H1 (cell line): ENCODE data around the gene LY6G6C. TPM values are rescaled to one million over a fixed set of nuclear protein-coding genes. Genes with fewer than 3 reads are reported as not detected.

ENCODE experiments used
- CTCF ChIA-PET: fragments of 300-600 bp; sonication (Branson Sonifier 250); formaldehyde crosslinking; loops from one replicate; lab custom pipeline; 2021; ENCODE audit not compliant: partially characterized antibody; lab: Charles Lee
- POLR2A ChIA-PET: fragments of 300-600 bp; sonication (Branson Sonifier 250); formaldehyde crosslinking; loops from one replicate; lab custom pipeline; 2021; ENCODE audit warnings: inconsistent platforms; ENCODE audit not compliant: partially characterized antibody; lab: Charles Lee
- DNase-seq, 2 experiments: peaks; one replicate each; pipeline versions ENCODE4 v3.0.0 to v3.0.0-alpha.2; 2010 to 2022; ENCODE audit warnings: low spot score in 2 of 2, low read depth in 1 of 2, mixed read lengths in 1 of 2
- FAIRE-seq: peaks from 2 replicates; lab custom pipeline; 2011; peaks lifted over from hg19 to GRCh38; lab: Jason Lieb, UNC
- H2AFZ ChIP-seq: 2 replicates; pipeline ENCODE4 v1.8.1; 2012; ENCODE audit warnings: low read length, inconsistent platforms
- H2AK5ac ChIP-seq: 2 replicates; pipeline ENCODE4 v1.6.1; 2013; ENCODE audit warnings: low read depth, low read length
- H2BK120ac ChIP-seq: replicated peaks from 2 replicates; pipeline ENCODE3; 2013; ENCODE audit warnings: low read depth, low read length, inconsistent platforms
- H2BK12ac ChIP-seq: 2 replicates; pipeline ENCODE4 v1.6.1; 2013; ENCODE audit warnings: low read depth, low read length
- H2BK15ac ChIP-seq: 2 replicates; pipeline ENCODE4 v1.6.1; 2013; ENCODE audit warnings: low read length
- H2BK20ac ChIP-seq: 2 replicates; pipeline ENCODE4 v1.6.1; 2013; ENCODE audit warnings: low read length
- H2BK5ac ChIP-seq: 2 replicates; pipeline ENCODE4 v1.6.1; 2013; ENCODE audit warnings: low read depth, low read length
- H3K14ac ChIP-seq: 2 replicates; pipeline ENCODE4 v1.6.1; 2013; ENCODE audit warnings: inconsistent platforms; ENCODE audit not compliant: insufficient read length
- H3K18ac ChIP-seq: 2 replicates; pipeline ENCODE4 v1.6.1; 2013; ENCODE audit warnings: low read length; ENCODE audit errors: extremely low read depth
- H3K23ac ChIP-seq: 2 replicates; pipeline ENCODE4 v1.6.1; 2013; ENCODE audit warnings: inconsistent platforms; ENCODE audit not compliant: insufficient read length
- H3K23me2 ChIP-seq: 2 replicates; pipeline ENCODE4 v1.6.1; 2013; ENCODE audit warnings: low read depth, low read length
- H3K27ac ChIP-seq: 2 replicates; pipeline ENCODE4 v1.6.1; 2011; ENCODE audit warnings: low read depth, low read length, inconsistent platforms
- H3K27me3 ChIP-seq, 4 experiments: replicated peaks in 1 of 4; 1 replicate in 1 of 4; 2 replicates in 3 of 4; pipeline versions ENCODE4 v1.6.1 to v1.8.1; 2011 to 2013; ENCODE audit warnings: low read length in 3 of 4, mild to moderate bottlenecking in 3 of 4, inconsistent platforms in 2 of 4, mixed read lengths in 2 of 4, moderate library complexity in 1 of 4; ENCODE audit not compliant: control insufficient read depth in 3 of 4, insufficient read depth in 3 of 4; ENCODE audit errors: extremely low read depth in 1 of 4
- H3K36me3 ChIP-seq, 4 experiments: 2 replicates each; pipeline versions ENCODE4 v1.6.1 to v1.8.1; 2011 to 2013; ENCODE audit warnings: mild to moderate bottlenecking in 4 of 4, low read length in 3 of 4, moderate library complexity in 2 of 4, control low read depth in 1 of 4, inconsistent platforms in 1 of 4; ENCODE audit not compliant: insufficient read depth in 4 of 4, control insufficient read depth in 2 of 4
- H3K4ac ChIP-seq: replicated peaks from 2 replicates; pipeline ENCODE3; 2013; ENCODE audit warnings: low read length, low read depth, mixed read lengths, inconsistent platforms; ENCODE audit not compliant: insufficient read length
- H3K4me1 ChIP-seq, 4 experiments: replicated peaks in 1 of 4; 1 replicate in 1 of 4; 2 replicates in 3 of 4; pipeline versions ENCODE4 v1.6.1 to v1.8.1; 2011 to 2013; ENCODE audit warnings: low read length in 3 of 4, inconsistent platforms in 2 of 4, mixed read lengths in 1 of 4; ENCODE audit not compliant: insufficient read depth in 4 of 4, control insufficient read depth in 3 of 4
- H3K4me2 ChIP-seq, 2 experiments: 2 replicates each; pipeline versions ENCODE4 v1.6.1 to v1.8.1; 2011 to 2013; ENCODE audit warnings: low read depth in 2 of 2, low read length in 2 of 2, control low read depth in 1 of 2, inconsistent platforms in 1 of 2, mild to moderate bottlenecking in 1 of 2; ENCODE audit not compliant: insufficient read depth in 1 of 2
- H3K4me3 ChIP-seq, 4 experiments: fragments of 200-600, 300-600 bp in 1 of 4; sonication (generic), shearing (Covaris generic), sonication (Bioruptor Twin) in 1 of 4; 2 replicates each; pipeline versions ENCODE4 v1.5.1 to v1.8.1; 2011 to 2016; ENCODE audit warnings: low read length in 4 of 4, low read depth in 3 of 4, control low read depth in 2 of 4, inconsistent platforms in 2 of 4, mild to moderate bottlenecking in 2 of 4, mixed read lengths in 1 of 4, moderate library complexity in 1 of 4; ENCODE audit not compliant: insufficient read depth in 2 of 4; ENCODE audit errors: extremely low read depth in 1 of 4
- H3K56ac ChIP-seq: replicated peaks from 2 replicates; pipeline ENCODE3; 2013; ENCODE audit warnings: low read depth, mild to moderate bottlenecking, mixed read lengths, low read length, inconsistent platforms; ENCODE audit not compliant: insufficient read length
- H3K79me1 ChIP-seq: 2 replicates; pipeline ENCODE4 v1.6.1; 2013; ENCODE audit warnings: low read depth, low read length, control low read depth
- H3K79me2 ChIP-seq, 2 experiments: 2 replicates each; pipeline versions ENCODE4 v1.6.1 to v1.8.1; 2012 to 2013; ENCODE audit warnings: low read length in 2 of 2, mild to moderate bottlenecking in 2 of 2, inconsistent platforms in 1 of 2; ENCODE audit not compliant: insufficient read depth in 2 of 2, control insufficient read depth in 1 of 2
- H3K9ac ChIP-seq, 4 experiments: replicated peaks in 1 of 4; 1 replicate in 1 of 4; 2 replicates in 3 of 4; pipeline versions ENCODE4 v1.6.1 to v1.8.1; 2011 to 2013; ENCODE audit warnings: low read depth in 3 of 4, low read length in 3 of 4, control low read depth in 2 of 4, mild to moderate bottlenecking in 2 of 4, moderate library complexity in 2 of 4, inconsistent platforms in 1 of 4; ENCODE audit errors: extremely low read depth in 1 of 4
- H3K9me3 ChIP-seq, 2 experiments: 2 replicates each; pipeline versions ENCODE4 v1.6.1 to v1.8.1; 2012 to 2013; ENCODE audit warnings: mild to moderate bottlenecking in 2 of 2, moderate library complexity in 2 of 2, control low read depth in 1 of 2, inconsistent platforms in 1 of 2, low read depth in 1 of 2, low read length in 1 of 2, mixed read lengths in 1 of 2; ENCODE audit not compliant: insufficient read depth in 2 of 2
- H4K20me1 ChIP-seq, 2 experiments: replicated peaks in 1 of 2; 2 replicates each; pipeline versions ENCODE3 to v1.8.1; 2011 to 2013; ENCODE audit warnings: inconsistent platforms in 2 of 2, low read length in 2 of 2, mild to moderate bottlenecking in 1 of 2; ENCODE audit not compliant: insufficient read depth in 2 of 2, control insufficient read depth in 1 of 2
- H4K5ac ChIP-seq: 2 replicates; pipeline ENCODE4 v1.6.1; 2013; ENCODE audit warnings: low read length, low read depth, mixed read lengths, inconsistent platforms; ENCODE audit not compliant: insufficient read length
- H4K8ac ChIP-seq: 2 replicates; pipeline ENCODE4 v1.8.0; 2013; ENCODE audit warnings: mild to moderate bottlenecking, moderate library complexity, low read length, inconsistent platforms; ENCODE audit not compliant: insufficient read depth; ENCODE audit errors: extremely low read depth
- H4K91ac ChIP-seq: replicated peaks from 2 replicates; pipeline ENCODE3; 2013; ENCODE audit warnings: low read length, mixed read lengths, inconsistent platforms; ENCODE audit not compliant: insufficient read length
- CBX5 ChIP-seq: fragments of 300-800, 300-1000 bp; sonication (generic); IDR thresholded peaks from 2 replicates; pipeline ENCODE4 v1.7.1; 2016; ENCODE audit warnings: antibody characterized with exemption, low read length, low read depth
- SP1 ChIP-seq: IDR thresholded peaks from 2 replicates; pipeline ENCODE4 v1.6.1; 2011; ENCODE audit warnings: low read depth, low read length
- WGBS, 2 experiments: shearing (Covaris generic) in 1 of 2; methylation state at CpG; one replicate each; pipeline versions ENCODE4 v1.1.6 to v1.1.7; 2013 to 2015; ENCODE audit warnings: low lambda C conversion rate in 2 of 2, mixed read lengths in 2 of 2, inconsistent platforms in 1 of 2, low coverage in 1 of 2, missing lambda C conversion rate in 1 of 2; ENCODE audit not compliant: insufficient replicate concordance in 2 of 2, insufficient coverage in 1 of 2, insufficient read length in 1 of 2; ENCODE audit errors: extremely low coverage in 1 of 2, missing lambda C conversion rate in 1 of 2; 5-methylcytosine and 5-hydroxymethylcytosine counted together
- polyA plus RNA-seq, 7 experiments: library from polyadenylated mRNA; depleted of rRNA in 3 of 7; stranded (reverse) in 5 of 7; unstranded in 2 of 7; fragments of >200 nt in 5 of 7; fragments of 200-250 nt in 2 of 7; gene quantifications; 1 replicate in 5 of 7; 2 replicates in 1 of 7; 4 replicates in 1 of 7; pipeline versions ENCODE4 v1.2.1 to v1.2.3, GENCODE V29; 2011 to 2013; ENCODE audit warnings: missing spikeins in 2 of 7, mixed read lengths in 2 of 7
- total RNA-seq: library from RNA; stranded (reverse); fragmentation: NEBNext Ultra II Directional; extraction: Animal tissue kit (Norgen Biotek cat#: 25700); gene quantifications from 2 replicates; pipeline ENCODE4 v1.2.1, GENCODE V29; 2021
- TF ChIP-seq, protein P1 (sequence below): IDR thresholded peaks from 2 replicates; pipeline ENCODE4 v1.6.1; 2012; ENCODE audit warnings: inconsistent platforms

Gene LY6G6C
- total and polyA plus RNA-seq, 2 of the 8 experiments (the other 6 are each of a cell fraction or from before 2014, with no cell fraction given), result 0.23 TPM; not detected in 1

DNA sequence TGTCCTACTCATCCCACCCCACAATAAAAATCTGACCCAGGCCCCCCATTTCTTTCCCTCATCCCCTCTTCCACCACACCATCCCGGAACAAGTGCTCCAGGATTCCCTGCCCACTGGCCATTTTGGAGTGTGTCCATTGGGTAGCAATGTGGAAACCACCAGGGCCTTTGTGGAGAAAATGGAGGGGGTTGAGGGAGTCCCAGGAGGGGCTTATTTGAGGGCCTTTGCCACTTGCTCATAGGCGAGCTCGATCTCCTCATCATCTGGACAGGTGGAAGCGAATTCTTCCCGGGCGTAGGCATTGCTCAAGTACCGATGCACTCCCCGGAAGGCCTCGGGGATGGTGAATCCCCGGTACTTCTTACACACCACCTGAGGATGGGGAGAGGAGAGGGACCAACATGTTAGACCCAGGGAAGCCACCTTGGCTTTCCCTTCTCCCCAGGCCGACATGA is 9.1 kb upstream of the LY6G6C start:
- Histone ChIP-seq H4K20me1 (peaks cover 4 to 5% of the 10 kb centered on the region in 2 experiments), H3K23me2 (peaks cover 11% of the 10 kb centered on the region), H2BK12ac (no peak overlapping the region), H2AFZ (no peak overlapping the region), H3K79me1 (peaks cover 11% of the 10 kb centered on the region; the same call in 1 of the 2 replicates), H3K14ac (no peak overlapping the region), H3K9ac (no peak overlapping the region), H3K4me1 (peaks cover 10 to 19% (median 11%) of the 10 kb centered on the region in 4 experiments), H3K4me3 (peak overlapping the region; percentile 56 to 91 (median 83); a peak in 4 of 8 replicates), H3K27ac (no peak overlapping the region), H2BK5ac (no peak overlapping the region), H3K9me3 (no peaks in the 10 kb centered on the region), H3K36me3 (peaks cover 10 to 40% (median 33%) of the 10 kb centered on the region in 4 experiments), H4K5ac (no peak overlapping the region), H3K27me3 (no peaks in the 10 kb centered on the region), H3K79me2 (peaks cover 0 to 17% of the 10 kb centered on the region in 2 experiments; a peak in 2 of 4 replicates), H3K56ac (no peak overlapping the region), H4K8ac (no peak overlapping the region), H3K23ac (no peak overlapping the region), H2BK20ac (no peak overlapping the region), H2BK120ac (no peak overlapping the region), H3K4me2 (peak overlapping the region; percentile 31 to 90), H3K4ac (no peak overlapping the region), H3K18ac (no peak overlapping the region), H2BK15ac (no peak overlapping the region), H2AK5ac (no peak overlapping the region), H4K91ac (no peak overlapping the region)
- ChIA-PET CTCF (interaction anchor here (0.9 to 8.9 kb wide), 21 partner anchors 9 to 137 kb away, joined by 3 to 89 read pairs (median 7); partner anchors contain the start of genes ABHD16A, C6orf47, LSM2 and LY6G5C), POLR2A (interaction anchor here (0.6 to 4.2 kb wide), 34 partner anchors 9 to 1241 kb away, joined by 3 to 57 read pairs (median 5); partner anchors contain the start of genes ABHD16A, ATP6V1G2, BAG6 and GPANK1)
- 94% methylated on average over 11 of the region's 11 CpGs; no CpG with 5 or more reads in 1 of the 2 experiments for WGBS, 2 experiments
- no peak for TF ChIP-seq CBX5
- TF ChIP-seq, protein P1, sequence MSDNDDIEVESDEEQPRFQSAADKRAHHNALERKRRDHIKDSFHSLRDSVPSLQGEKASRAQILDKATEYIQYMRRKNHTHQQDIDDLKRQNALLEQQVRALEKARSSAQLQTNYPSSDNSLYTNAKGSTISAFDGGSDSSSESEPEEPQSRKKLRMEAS, result no peak
- TF ChIP-seq SP1, result peak; percentile 30; the same call in 1 of the 2 replicates
- DNase-seq (no peak), FAIRE-seq (no peak)
